Measurements from ENCODE around the gene INTS11.
"Not testable (repeated sequence)": the region's sequence is repeated elsewhere in the genome, so short reads cannot be mapped to it uniquely, and the experiment has no call there.

INTS11 gene

DNA sequence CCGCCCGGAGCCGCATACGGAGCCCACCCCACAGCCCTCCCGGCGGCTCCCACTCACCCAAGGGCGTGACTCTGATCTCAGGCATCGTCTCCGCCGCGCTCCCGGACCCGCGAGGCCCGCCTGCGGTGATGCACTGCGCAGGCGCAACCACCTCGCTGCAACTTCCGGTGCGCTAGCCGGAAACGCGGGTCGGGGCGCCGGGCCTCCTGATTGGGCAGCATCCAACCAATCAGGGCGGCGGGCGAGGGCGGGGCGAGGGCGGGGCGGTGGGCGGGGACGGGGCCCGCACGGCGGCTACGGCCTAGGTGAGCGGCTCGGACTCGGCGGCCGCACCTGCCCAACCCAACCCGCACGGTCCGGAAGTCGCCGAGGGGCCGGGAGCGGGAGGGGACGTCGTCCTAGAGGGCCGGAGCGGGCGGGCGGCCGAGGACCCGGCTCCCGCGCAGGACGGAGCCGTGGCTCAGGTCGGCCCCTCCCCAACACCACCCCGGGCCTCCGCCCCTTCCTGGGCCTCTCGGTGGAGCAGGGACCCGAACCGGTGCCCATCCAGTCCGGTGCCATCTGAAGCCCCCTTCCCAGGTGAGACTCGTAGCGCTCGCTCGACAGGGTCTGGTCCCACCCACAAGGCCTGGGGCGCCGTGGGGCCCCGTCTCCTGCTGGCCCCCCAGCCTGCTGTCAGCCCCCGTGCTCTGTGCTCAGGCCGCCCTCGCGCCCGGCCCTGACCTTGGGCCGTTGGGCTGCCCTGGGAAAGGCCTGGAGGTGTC lies at the start of gene INTS11, which contains the start of gene CPTP:
Gene INTS11 (minus strand): TSS at position 137 of the 764 bp plus-strand sequence. CDS start 52 bp downstream, at position 85.
Gene CPTP (plus strand): TSS at position 279 of the 764 bp plus-strand sequence. CDS start 2,109 bp downstream, outside the sequence.
- H3K4me3 ChIP-seq (ENCODE audit: low read depth, low read length), result peak within 1 kb of the TSS; percentile 84
- TF ChIP-seq CTCF (IDR thresholded peaks at IDR 0.05; ENCODE audit: borderline replicate concordance, insufficient read depth, low read depth, low read length), result no peak

GRCh38 chr1:1373815-1374588 lies 49.5 kb upstream of the INTS11 start:
- TF ChIP-seq CTCF (IDR thresholded peaks at IDR 0.05; ENCODE audit: borderline replicate concordance, insufficient read depth, low read depth, low read length), result no peak
- peak overlapping the region; percentile 99 for H3K4me3 ChIP-seq (ENCODE audit: low read depth, low read length)

DNA sequence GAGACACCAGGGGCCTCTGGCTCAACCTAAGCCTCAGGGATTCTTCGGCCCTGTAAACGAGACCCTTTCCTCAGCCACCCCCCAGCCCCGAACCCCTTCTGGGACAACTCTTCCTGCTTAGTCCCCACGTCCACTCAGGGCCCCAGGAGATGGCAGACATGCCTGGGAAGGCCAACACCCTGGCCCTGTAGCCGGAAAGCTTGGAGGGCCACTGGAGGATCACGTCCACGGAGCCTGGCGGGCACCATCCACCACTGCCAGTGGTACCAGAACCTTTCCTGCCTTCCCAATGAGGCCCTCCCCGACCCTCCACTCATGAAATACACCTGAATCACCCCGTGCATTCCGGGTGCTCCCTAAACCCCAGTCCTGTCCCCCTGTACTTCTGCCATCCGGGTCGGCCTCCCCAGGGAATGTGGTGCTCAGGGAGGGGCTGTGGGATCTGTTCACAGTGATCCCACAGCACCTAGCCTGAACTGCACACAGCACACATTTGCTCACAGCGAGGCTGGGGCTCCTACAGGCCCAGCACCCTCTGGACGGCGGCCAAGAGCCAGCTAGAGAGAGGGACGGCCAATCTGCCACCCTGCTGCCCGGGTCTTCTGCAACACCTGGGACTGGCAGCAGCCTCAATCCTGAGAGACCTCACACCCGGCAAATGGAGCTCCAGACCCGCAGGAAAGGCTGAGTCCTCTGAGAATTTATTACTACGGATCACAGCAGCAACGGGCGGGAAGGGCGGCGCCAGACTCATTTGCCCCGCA lies 48.8 kb upstream of the INTS11 start:
- no peak for TF ChIP-seq CTCF (IDR thresholded peaks at IDR 0.05; ENCODE audit: borderline replicate concordance, insufficient read depth, low read depth, low read length)
- H3K4me3 ChIP-seq (ENCODE audit: low read depth, low read length), result no peak overlapping the region

DNA sequence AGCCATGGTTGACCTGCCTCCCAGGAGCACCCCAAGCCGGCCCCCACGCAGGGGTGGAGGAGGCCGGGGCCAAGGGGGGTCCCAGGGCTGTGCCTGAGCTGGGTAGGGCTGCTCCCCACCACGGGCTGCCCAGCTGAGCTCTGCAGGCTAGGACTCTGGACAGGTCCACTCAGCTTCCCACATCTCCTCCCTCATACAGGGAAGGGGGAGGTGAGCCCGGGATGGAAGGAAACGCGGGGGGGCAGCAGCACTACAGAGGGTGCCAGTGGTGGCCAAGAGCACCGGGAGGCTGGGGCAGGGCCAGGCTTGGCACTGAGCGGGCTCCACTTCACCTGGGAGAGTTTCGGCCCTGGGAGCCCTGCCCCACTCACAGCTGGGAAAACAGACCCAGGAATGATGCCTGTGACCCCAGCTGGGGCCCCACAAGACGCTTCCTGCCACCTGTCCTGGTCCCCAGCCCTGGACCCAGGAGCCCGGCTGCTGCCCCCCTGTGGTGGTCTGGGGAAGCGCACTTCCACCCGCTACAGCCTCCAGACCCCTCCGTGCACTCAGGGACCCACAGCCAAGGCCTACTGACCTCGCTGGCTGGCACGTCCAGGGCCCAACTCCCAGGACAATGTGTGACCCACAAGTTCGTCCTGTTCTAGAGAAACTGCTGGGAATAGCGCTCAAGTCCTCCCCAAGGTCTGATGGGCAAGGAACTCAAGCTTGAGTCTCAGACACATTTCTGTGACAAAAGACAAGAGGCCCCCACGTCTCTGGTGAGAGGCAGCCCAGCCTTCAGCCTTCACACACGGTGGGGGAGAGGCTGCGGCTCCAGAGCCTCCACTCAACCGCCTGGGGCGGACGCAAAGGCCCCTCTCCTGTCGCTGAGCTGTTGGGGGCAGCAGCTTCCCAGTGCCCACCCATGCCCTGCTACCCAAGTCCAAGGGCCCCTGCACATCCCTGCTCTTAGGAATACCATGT lies 47.6 kb upstream of the INTS11 start:
- no peak overlapping the region for H3K4me3 ChIP-seq (ENCODE audit: low read depth, low read length)
- TF ChIP-seq CTCF (IDR thresholded peaks at IDR 0.05; ENCODE audit: borderline replicate concordance, insufficient read depth, low read depth, low read length), result peak; percentile 96

DNA sequence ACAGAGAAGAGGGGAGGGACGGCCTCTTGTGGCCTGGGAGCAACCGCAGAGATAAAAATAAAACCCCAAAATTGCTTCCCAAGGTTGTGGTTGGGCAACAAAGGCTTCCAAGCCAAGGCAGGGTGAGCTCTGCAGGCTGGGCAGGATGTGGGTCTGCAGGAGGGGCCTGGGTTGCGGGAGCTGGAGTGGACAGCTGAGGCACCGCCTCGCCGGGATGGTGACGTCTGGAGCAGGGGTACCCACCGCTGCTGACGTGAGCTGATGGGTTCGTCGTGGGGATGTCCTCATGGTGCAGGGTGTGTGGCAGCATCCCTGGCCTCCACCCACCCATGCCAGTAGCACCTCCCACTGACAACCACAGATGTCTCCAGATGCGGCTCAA lies 46.9 kb upstream of the INTS11 start:
- H3K4me3 ChIP-seq (ENCODE audit: low read depth, low read length), result no peak overlapping the region
- TF ChIP-seq CTCF (IDR thresholded peaks at IDR 0.05; ENCODE audit: borderline replicate concordance, insufficient read depth, low read depth, low read length), result no peak

- no peak for TF ChIP-seq CTCF (IDR thresholded peaks at IDR 0.05; ENCODE audit: borderline replicate concordance, insufficient read depth, low read depth, low read length)
- no peak overlapping the region for H3K4me3 ChIP-seq (ENCODE audit: low read depth, low read length)
These were observed 46.4 kb upstream of the INTS11 start for GRCh38 chr1:1370771-1371300.

DNA sequence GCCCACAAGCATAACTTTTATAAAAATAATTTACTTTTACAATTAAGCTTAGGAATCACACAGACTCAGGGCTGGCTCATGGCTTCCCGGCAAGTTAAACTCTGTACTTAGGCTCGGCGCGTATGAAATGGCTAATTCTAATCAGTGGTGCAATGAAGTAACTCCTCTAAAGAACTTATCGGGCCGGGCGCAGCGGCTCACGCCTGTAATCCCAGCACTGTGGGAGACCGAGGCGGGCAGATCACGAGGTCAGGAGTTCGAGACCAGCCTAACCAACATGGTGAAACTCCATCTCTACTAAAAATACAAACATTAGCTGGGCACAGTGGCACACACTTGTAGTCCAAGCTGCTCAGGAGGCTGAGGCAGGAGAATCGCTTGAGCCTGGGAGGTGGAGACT lies 45.6 kb upstream of the INTS11 start:
- not testable (repeated sequence) for H3K4me3 ChIP-seq (ENCODE audit: low read depth, low read length)

Data from GM12875 (cell line).